Hematopoietic multipotent progenitor cell (in vitro differentiated cells): ENCODE measurements around the gene STKLD1. TPM values are rescaled to one million over a fixed set of nuclear protein-coding genes. Genes with fewer than 3 reads are reported as not detected.
A peak's percentile ranks its signal among the peaks of the same experiment; 100 is the strongest.
"Not testable (repeated sequence)": the region's sequence is repeated elsewhere in the genome, so short reads cannot be mapped to it uniquely, and the experiment has no call there.

Source experiments
- DNase-seq, 3 donors: peaks; one replicate each; pipeline ENCODE4 v3.0.0-alpha.2; 2011 to 2015; ENCODE audit warnings: low read depth in 2 of 3, low spot score in 2 of 3
- total RNA-seq: library from RNA; depleted of rRNA; stranded (reverse); fragments of >200 nt; gene quantifications from one replicate; pipeline ENCODE4 v1.2.3, GENCODE V29; 2012

Gene STKLD1
- total RNA-seq, 1 donor = 0.81 TPM

- DNase-seq = no peak
These were observed 15.5 kb upstream of the STKLD1 start for GRCh38 chr9:133360400-133361393.

DNA sequence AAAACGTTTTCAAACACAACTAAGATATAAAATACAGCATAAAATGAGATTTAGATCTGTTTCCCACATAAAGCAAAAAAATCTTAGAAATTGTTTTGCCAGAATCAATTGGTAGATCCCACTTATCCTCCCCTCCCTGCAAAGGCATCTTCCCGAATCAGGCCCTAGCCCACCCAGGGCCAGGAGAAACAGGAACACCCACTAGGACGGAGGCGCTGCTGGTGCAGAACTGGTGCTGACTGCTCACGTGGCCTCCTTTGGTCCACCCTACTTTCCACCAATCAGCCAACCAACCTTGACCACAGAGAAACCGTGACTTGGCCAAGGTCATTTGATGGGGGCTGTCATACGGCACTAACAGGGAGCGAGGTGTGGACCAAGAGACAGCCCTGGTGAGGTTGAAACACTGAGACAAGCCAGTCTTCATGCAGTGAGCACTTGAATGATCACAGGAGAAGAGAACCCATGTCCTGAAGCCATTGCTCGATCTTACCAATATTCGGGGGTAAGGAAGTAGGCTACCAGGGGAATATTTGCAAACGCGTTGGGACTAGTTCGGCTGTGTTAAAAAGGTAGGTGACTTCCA lies 14.6 kb upstream of the STKLD1 start:
- DNase-seq = no peak

- no peak for DNase-seq
These were observed 13.7 kb upstream of the STKLD1 start for GRCh38 chr9:133362359-133363044.

DNA sequence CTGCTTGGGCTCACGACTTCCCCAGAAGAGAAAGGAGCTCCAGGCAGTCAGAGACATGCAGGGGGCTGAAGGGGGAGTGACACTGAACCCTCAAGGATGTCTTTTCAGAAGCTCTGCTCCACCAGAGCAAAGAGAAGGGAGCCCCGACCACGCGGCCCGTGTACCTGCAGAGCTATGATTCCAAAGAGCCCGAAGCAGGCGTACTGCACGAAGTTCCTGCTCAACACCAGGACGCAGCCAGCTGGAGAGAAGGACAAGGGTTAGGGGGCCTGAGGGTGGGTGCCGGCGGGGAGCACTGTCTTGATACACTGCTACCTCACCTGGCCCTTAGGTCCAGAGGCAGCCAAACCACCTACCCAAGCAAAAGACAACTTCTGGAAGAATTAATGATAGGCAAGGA lies 9.7 kb upstream of the STKLD1 start:
- DNase-seq = no peak

GRCh38 chr9:133367221-133367620 lies 8.9 kb upstream of the STKLD1 start:
- no peak for DNase-seq

DNA sequence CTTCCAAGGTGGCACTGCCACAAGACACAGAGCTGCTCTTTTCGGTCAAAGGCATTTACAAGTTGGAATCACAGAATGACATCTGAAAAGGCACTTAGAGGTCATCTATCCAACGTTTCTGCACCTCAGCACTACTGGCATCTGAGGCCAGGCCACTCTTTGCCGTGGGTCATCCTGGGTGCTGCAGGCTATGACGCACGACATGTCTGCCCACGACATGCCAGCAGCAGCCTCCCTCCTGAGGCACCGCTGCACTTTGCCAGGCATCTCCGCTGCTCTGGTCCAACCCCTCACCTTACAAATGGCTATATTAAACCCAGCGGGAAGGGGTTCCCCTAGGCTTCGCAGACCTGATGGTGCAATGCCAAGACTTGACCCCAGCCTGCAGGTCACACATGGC lies 8.4 kb upstream of the STKLD1 start:
- DNase-seq = no peak

DNA sequence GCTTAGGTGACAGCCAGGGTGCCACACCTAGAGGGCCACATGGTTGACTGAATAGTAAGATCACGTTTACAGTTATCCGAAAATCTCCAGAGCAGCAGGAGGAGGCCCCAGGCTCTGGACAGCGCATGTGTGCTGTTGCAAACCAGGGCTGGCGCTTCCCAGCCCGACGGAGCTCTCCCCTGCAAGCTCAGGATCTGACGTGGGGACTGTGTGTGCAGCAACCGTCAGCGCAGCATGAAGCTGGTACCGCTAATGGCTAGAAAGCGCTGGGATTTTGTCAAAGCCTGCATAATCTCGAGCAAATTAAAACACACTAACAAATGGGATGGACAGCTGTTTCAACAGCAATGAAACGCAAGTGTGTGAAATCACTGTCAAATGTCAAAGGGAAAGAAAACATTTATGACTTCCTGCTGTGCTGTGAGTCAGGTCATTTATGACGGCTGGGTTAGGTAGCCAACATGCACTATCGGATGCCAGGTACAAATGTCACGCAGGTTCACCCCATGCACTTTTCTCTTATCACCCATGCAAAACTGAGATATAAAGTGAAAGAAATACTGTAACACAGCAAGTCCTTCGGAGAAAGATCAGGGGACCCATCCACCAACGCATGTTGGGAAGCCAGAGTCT lies 7.8 kb upstream of the STKLD1 start:
- no peak for DNase-seq

- DNase-seq = no peak
These were observed 6.7 kb upstream of the STKLD1 start for GRCh38 chr9:133369422-133369821.

GRCh38 chr9:133369933-133370332 lies 6.2 kb upstream of the STKLD1 start:
- DNase-seq = no peak

- DNase-seq = no peak
These were observed 5.5 kb upstream of the STKLD1 start for GRCh38 chr9:133370685-133371084.

- DNase-seq = peak in 2 of 3 donors; percentile 28 to 38
These were observed 4.9 kb upstream of the STKLD1 start for GRCh38 chr9:133371261-133371711.

DNA sequence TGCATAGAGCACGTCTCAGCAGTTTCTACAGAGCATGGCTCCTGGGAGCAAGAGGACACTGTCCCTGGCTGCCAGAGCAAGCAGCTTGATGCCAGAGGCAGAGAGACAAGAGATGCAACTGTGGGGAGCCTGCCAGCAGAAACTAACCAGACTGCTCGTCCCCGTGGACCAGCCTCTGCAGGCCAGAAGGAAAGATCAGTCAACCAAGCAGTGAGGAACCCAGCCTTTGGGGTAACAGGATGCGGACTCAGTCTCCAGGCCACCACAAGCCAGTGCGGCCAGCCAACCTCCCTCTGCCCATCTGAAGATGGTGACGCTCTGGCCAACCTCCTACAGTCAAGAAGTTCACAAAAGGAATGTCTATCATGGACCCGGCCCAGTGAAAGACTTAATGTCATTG lies 4.0 kb upstream of the STKLD1 start:
- no peak for DNase-seq

DNA sequence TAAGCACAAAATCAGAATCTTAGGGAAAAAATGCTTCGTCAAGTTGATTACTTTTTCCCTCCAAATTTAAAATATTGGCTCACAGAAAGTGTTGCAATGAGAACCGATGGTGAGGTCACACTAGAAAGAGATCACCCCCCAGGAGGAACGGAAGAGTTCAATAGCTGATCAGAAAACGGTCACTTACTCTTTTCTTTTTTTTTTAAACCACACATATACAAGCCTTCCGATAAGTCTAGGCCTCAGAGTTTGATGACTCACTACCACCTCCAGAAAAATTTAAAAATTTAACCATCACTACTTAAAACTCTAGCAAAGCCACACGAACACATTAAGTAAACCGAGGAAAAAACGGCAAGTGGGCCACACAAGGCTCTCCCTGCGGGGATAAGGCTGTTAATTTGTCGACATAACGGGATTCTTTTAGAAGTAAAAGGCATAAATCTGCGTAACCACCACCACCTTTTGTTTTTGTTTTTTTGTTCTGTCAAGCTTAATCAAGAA lies 1.5 kb upstream of the STKLD1 start:
- DNase-seq = peak in 2 of 3 donors; percentile 45 to 49

GRCh38 chr9:133375116-133375723 lies 946 bp upstream of the STKLD1 start:
- no peak for DNase-seq

DNA sequence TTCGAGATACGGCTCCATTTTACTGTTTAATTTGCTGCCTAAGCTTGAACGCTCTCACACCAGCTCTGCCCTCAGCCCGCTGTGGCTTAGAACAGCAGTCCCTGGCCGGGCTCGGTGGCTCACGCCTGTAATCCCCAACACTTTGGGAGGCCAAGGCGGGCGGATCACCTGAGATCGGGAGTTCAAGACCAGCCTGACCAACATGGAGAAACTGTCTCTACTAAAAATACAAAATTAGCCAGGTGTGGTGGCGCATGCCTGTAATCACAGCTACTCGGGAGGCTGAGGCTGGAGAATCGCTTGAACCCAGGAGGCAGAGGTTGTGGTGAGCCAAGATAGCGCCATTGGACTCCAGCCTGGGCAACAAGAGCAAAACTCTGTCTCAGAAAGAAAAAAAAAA lies 1.1 kb downstream of the STKLD1 start:
- not testable (repeated sequence) for DNase-seq

GRCh38 chr9:133377721-133378216 lies 1.6 kb downstream of the STKLD1 start:
- no peak for DNase-seq

DNA sequence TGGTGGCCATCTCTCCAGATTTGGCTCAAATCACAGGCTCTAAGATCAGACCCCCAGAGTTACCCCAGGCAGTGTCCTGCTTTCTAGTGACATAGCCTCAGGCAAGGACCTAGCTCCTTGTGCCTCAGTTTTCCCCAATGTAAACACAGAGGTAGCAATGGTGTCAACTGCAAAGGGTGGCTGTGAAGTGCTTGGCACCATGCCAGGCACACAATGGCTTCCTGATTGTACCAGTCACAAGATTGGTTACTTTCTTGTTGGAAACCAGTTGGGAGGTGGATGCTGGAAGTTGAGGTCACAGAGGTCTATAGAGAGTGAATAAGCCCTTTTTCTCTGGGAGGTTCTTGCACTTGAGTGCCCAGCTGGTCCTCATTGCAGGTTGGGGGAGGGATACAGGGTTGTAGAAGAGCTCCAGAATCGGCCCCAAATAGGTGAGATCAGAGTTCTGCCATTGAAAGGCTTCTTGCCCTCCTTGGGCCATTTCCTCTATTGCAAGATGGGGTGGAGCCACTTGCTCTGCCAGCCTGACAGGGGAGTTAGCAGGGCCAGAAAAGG lies 2.3 kb downstream of the STKLD1 start:
- DNase-seq = no peak

DNA sequence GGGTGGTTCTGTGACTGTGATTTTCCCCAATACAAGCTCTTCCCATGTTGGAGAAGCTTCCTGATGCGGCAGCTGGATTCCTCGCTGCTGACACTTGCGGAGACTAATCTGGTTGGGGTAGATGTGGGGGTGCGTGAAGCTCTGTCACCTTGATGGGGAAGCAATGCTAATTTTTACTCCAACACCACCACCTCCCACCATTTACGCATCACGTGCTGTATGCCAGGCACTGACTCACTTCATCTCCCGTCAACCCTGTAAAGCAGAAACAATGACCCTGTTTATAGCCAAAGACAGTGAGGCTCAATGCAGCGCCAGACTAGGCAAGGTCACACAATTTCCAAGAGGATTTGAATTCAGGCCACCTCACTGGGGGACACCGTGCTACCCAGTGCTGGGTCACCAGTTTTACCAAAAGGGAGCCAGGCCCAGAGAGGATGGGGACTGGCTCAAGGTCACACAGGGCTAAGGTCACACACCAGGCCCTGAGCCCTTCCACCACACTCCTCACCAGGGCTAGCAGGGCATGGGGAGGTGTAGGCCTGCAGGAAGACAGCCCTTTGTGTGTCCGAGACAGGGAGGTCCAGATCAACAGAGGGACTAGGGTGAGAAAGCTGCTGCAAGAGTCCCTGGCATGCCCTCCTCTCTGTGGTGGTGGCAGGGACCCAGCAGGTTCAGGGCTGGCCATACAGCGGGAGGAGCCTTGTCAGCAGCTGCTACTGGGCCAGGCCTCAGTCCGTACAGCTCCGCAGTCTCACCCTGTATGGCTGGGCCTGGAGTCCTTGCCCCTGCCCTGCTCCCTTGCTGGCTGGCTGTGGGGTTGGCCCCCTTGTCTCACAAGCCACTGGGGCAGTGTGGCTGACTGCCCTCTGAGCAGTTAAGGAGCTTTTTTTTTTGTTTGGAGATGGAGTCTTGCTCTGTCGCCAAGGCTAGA lies 3.3 kb downstream of the STKLD1 start:
- no peak for DNase-seq

- DNase-seq = no peak
These were observed 4.6 kb downstream of the STKLD1 start for GRCh38 chr9:133380734-133381133.
